Urinary bladder (tissue), 4 donors: ENCODE measurements around the gene TTC7B. TPM values are rescaled to one million over a fixed set of nuclear protein-coding genes. Genes with fewer than 3 reads are reported as not detected.

Experiments
- DNase-seq: peaks from one replicate; pipeline ENCODE4 v3.0.0-alpha.2; 2015; ENCODE audit errors: extremely low spot score
- H3K27ac ChIP-seq: one replicate; pipeline ENCODE4 v1.5.1; 2013; ENCODE audit warnings: low read depth, mild to moderate bottlenecking, moderate library complexity
- H3K36me3 ChIP-seq: one replicate; pipeline ENCODE4 v1.6.1; 2013; ENCODE audit warnings: mild to moderate bottlenecking, moderate library complexity; ENCODE audit not compliant: insufficient read depth
- H3K4me1 ChIP-seq: one replicate; pipeline ENCODE4 v1.6.1; 2013; ENCODE audit warnings: mild to moderate bottlenecking, moderate library complexity; ENCODE audit not compliant: insufficient read depth
- H3K4me3 ChIP-seq: one replicate; pipeline ENCODE4 v1.5.1; 2013; ENCODE audit warnings: low read depth, low read length
- WGBS: extraction: QIAGEN DNeasy Blood & Tissue Kit; methylation state at CpG from one replicate; pipeline ENCODE4 v1.1.7; 2013; 5-methylcytosine and 5-hydroxymethylcytosine counted together
- polyA plus RNA-seq: library from polyadenylated mRNA; stranded (reverse); fragments of 200-250 nt; gene quantifications from one replicate; pipeline ENCODE4 v1.2.3, GENCODE V29; 2013
- total RNA-seq: library from RNA; depleted of rRNA; stranded (reverse); fragments of >200 nt; gene quantifications from one replicate; pipeline ENCODE4 v1.2.3, GENCODE V29; 2014
- donor health status: healthy with polysubstance abuse.
- donor health status: healthy.

Gene TTC7B
- total and polyA plus RNA-seq, 2 donors = 20.0 to 48.9 TPM

- Histone ChIP-seq H3K27ac (no peak overlapping the region), H3K4me3 (no peak overlapping the region), H3K36me3 (no peaks in the 10 kb centered on the region), H3K4me1 (no peaks in the 10 kb centered on the region)
- 79% methylated on average over 2 of the region's 2 CpGs for WGBS
- no peak for DNase-seq
These were observed 319.9 kb downstream of the TTC7B start for GRCh38 chr14:90496379-90496778.

- Histone ChIP-seq H3K27ac (no peak overlapping the region), H3K4me1 (no peaks in the 10 kb centered on the region), H3K4me3 (no peak overlapping the region), H3K36me3 (no peaks in the 10 kb centered on the region)
- peak; percentile 49 for DNase-seq
- WGBS = 55% methylated on average over 12 of the region's 12 CpGs
These were observed 320.6 kb downstream of the TTC7B start for GRCh38 chr14:90495357-90496276.

GRCh38 chr14:90491911-90492531 lies 324.2 kb downstream of the TTC7B start:
- Histone ChIP-seq H3K27ac (no peak overlapping the region), H3K36me3 (no peaks in the 10 kb centered on the region), H3K4me1 (no peaks in the 10 kb centered on the region), H3K4me3 (no peak overlapping the region)
- DNase-seq = no peak
- 52% methylated on average over 11 of the region's 11 CpGs for WGBS

- DNase-seq = peak; percentile 47
- WGBS = 27% methylated on average over 9 of the region's 9 CpGs
- Histone ChIP-seq H3K4me3 (no peak overlapping the region), H3K36me3 (no peaks in the 10 kb centered on the region), H3K4me1 (no peaks in the 10 kb centered on the region), H3K27ac (no peak overlapping the region)
These were observed 324.9 kb downstream of the TTC7B start for GRCh38 chr14:90491221-90491885.

GRCh38 chr14:90490720-90491050 lies 325.5 kb downstream of the TTC7B start:
- DNase-seq = no peak
- WGBS = 90% methylated on average over 3 of the region's 3 CpGs
- H3K4me3 ChIP-seq = no peak overlapping the region
- H3K27ac ChIP-seq = no peak overlapping the region
- no peaks in the 10 kb centered on the region for H3K36me3 ChIP-seq
- H3K4me1 ChIP-seq = no peaks in the 10 kb centered on the region

GRCh38 chr14:90489916-90490719 lies 326.1 kb downstream of the TTC7B start:
- DNase-seq = no peak
- H3K4me3 ChIP-seq = no peak overlapping the region
- no peak overlapping the region for H3K27ac ChIP-seq
- H3K36me3 ChIP-seq = no peaks in the 10 kb centered on the region
- WGBS = 91% methylated on average over 8 of the region's 8 CpGs
- no peaks in the 10 kb centered on the region for H3K4me1 ChIP-seq

- H3K4me3 ChIP-seq = no peak overlapping the region
- WGBS = 92% methylated on average over 4 of the region's 4 CpGs
- no peaks in the 10 kb centered on the region for H3K36me3 ChIP-seq
- no peaks in the 10 kb centered on the region for H3K4me1 ChIP-seq
- no peak overlapping the region for H3K27ac ChIP-seq
- no peak for DNase-seq
These were observed 326.9 kb downstream of the TTC7B start for GRCh38 chr14:90489306-90489705.

- H3K4me3 ChIP-seq = no peak overlapping the region
- WGBS = 85% methylated on average over 5 of the region's 5 CpGs
These were observed 328.0 kb downstream of the TTC7B start for GRCh38 chr14:90488256-90488655.

GRCh38 chr14:90487462-90487861 lies 328.8 kb downstream of the TTC7B start:
- Histone ChIP-seq H3K36me3 (no peaks in the 10 kb centered on the region), H3K4me1 (no peaks in the 10 kb centered on the region), H3K4me3 (no peak overlapping the region), H3K27ac (no peak overlapping the region)
- WGBS = 94% methylated on average over 4 of the region's 4 CpGs
- no peak for DNase-seq

More at GRCh38 chr14:90488256-90488655, 328.0 kb downstream of the TTC7B start:
- Histone ChIP-seq H3K36me3 (no peaks in the 10 kb centered on the region), H3K27ac (no peak overlapping the region), H3K4me1 (no peaks in the 10 kb centered on the region)
- DNase-seq = no peak

GRCh38 chr14:90487031-90487430 lies 329.2 kb downstream of the TTC7B start:
- no peaks in the 10 kb centered on the region for H3K4me1 ChIP-seq
- no peak for DNase-seq
- H3K27ac ChIP-seq = no peak overlapping the region
- H3K4me3 ChIP-seq = no peak overlapping the region
- H3K36me3 ChIP-seq = no peaks in the 10 kb centered on the region
- WGBS = 48% methylated on average over 4 of the region's 4 CpGs

- Histone ChIP-seq H3K4me1 (no peaks in the 10 kb centered on the region), H3K36me3 (no peaks in the 10 kb centered on the region), H3K4me3 (no peak overlapping the region), H3K27ac (no peak overlapping the region)
- no peak for DNase-seq
- 82% methylated on average over 3 of the region's 3 CpGs for WGBS
These were observed 331.9 kb downstream of the TTC7B start for GRCh38 chr14:90484291-90484690.

- Histone ChIP-seq H3K4me3 (no peak overlapping the region), H3K27ac (no peak overlapping the region), H3K4me1 (no peaks in the 10 kb centered on the region), H3K36me3 (no peaks in the 10 kb centered on the region)
- WGBS = 50% methylated on average over 11 of the region's 11 CpGs
- no peak for DNase-seq
These were observed 332.7 kb downstream of the TTC7B start for GRCh38 chr14:90483571-90483974.

- DNase-seq = no peak
- WGBS = 88% methylated on average over 2 of the region's 2 CpGs
- H3K27ac ChIP-seq = no peak overlapping the region
- no peaks in the 10 kb centered on the region for H3K4me1 ChIP-seq
- no peak overlapping the region for H3K4me3 ChIP-seq
- no peaks in the 10 kb centered on the region for H3K36me3 ChIP-seq
These were observed 333.1 kb downstream of the TTC7B start for GRCh38 chr14:90483117-90483516.
